Measurements from ENCODE around the gene TFPI. TPM values are rescaled to one million over a fixed set of nuclear protein-coding genes. Genes with fewer than 3 reads are reported as not detected.

Gene TFPI
- total RNA-seq = 10 to 100 TPM; 10.5 TPM
- 13.5 TPM for polyA plus RNA-seq (ENCODE audit: insufficient read depth, low read depth, low replicate concordance)
- long read RNA-seq, donor 1, transcript TFPI-201 (8 exons, 3,885 nt) = major isoform, 21 of 27 reads
- long read RNA-seq, donor 1, partial matches to known transcripts = 5 of 27 reads
- long read RNA-seq, donor 1, other reads (novel, unspliced or antisense) = 0 of 27 reads
- long read RNA-seq, donor 2, transcript TFPI-201 (8 exons, 3,885 nt) = major isoform, 8 of 8 reads
- long read RNA-seq, donor 2, partial matches to known transcripts = 0 of 8 reads
- long read RNA-seq, donor 2, other reads (novel, unspliced or antisense) = 0 of 8 reads

- no peak for TF ChIP-seq POLR2A (IDR thresholded peaks at IDR 0.05)
- no peak for TF ChIP-seq CTCF (IDR thresholded peaks at IDR 0.05)
- Histone ChIP-seq H3K9me3 (no peaks in the 10 kb centered on the region), H3K27ac (peak within 1 kb of the TSS; percentile 52 to 74), H3K4me3 (peak within 1 kb of the TSS; percentile 29 to 43), H3K27me3 (no peaks in the 10 kb centered on the region), H3K4me1 (no peaks in the 10 kb centered on the region), H3K36me3 (ENCODE audit: low read depth, missing control alignments) (no peaks in the 10 kb centered on the region)
- 23 to 30% methylated on average over 9 of the region's 9 CpGs for WGBS, 2 donors
- peak; percentile 44 for DNase-seq
- intact Hi-C loops (cut with DNase I; ENCODE audit: low total_unique reads) = no loop called here
These were observed at the start of gene TFPI for GRCh38 chr2:187554011-187554703. Gene TFPI (minus strand): TSS chr2:187554435. CDS start chr2:187503768, 50,667 bp downstream.

GRCh38 chr2:187594801-187595200, 40.6 kb upstream of the TFPI start:
- Histone ChIP-seq H3K9me3 (no peaks in the 10 kb centered on the region), H3K27ac (no peak overlapping the region), H3K27me3 (no peaks in the 10 kb centered on the region), H3K4me1 (no peaks in the 10 kb centered on the region), H3K36me3 (ENCODE audit: low read depth, missing control alignments) (no peaks in the 10 kb centered on the region), H3K4me3 (no peak overlapping the region)
- WGBS, 2 donors = 54 to 64% methylated on average over 1 of the region's 1 CpG
- intact Hi-C loops (cut with DNase I; ENCODE audit: low total_unique reads) = loop anchor here (10.0 kb wide), 1 partner anchor 250 kb away; no protein-coding TSS in a partner anchor
- no peak for DNase-seq
- TF ChIP-seq POLR2A (IDR thresholded peaks at IDR 0.05) (no peak), CTCF (IDR thresholded peaks at IDR 0.05) (no peak)

- intact Hi-C loops (cut with DNase I; ENCODE audit: low total_unique reads) = loop anchor here (10.0 kb wide), 1 partner anchor 251 kb away; no protein-coding TSS in a partner anchor
- no peaks in the 10 kb centered on the region for H3K4me1 ChIP-seq
- H3K27ac ChIP-seq = no peak overlapping the region
- H3K27me3 ChIP-seq = no peaks in the 10 kb centered on the region
- no peak for DNase-seq
- H3K36me3 ChIP-seq (ENCODE audit: low read depth, missing control alignments) = no peaks in the 10 kb centered on the region
- WGBS, 2 donors = 42 to 58% methylated on average over 1 of the region's 1 CpG
- TF ChIP-seq CTCF (IDR thresholded peaks at IDR 0.05) (no peak), POLR2A (IDR thresholded peaks at IDR 0.05) (no peak)
- no peaks in the 10 kb centered on the region for H3K9me3 ChIP-seq
- no peak overlapping the region for H3K4me3 ChIP-seq
These were observed 39.5 kb upstream of the TFPI start for GRCh38 chr2:187593697-187594096.

- TF ChIP-seq CTCF (IDR thresholded peaks at IDR 0.05) = no peak
- H3K9me3 ChIP-seq = no peaks in the 10 kb centered on the region
- no peaks in the 10 kb centered on the region for H3K27me3 ChIP-seq
- intact Hi-C loops (cut with DNase I; ENCODE audit: low total_unique reads) = loop anchor here (10.0 kb wide), 1 partner anchor 252 kb away; no protein-coding TSS in a partner anchor
- no peaks in the 10 kb centered on the region for H3K4me1 ChIP-seq
- no peak overlapping the region for H3K4me3 ChIP-seq
- DNase-seq = no peak
- H3K36me3 ChIP-seq (ENCODE audit: low read depth, missing control alignments) = no peaks in the 10 kb centered on the region
- H3K27ac ChIP-seq = no peak overlapping the region
These were observed 38.9 kb upstream of the TFPI start for GRCh38 chr2:187593098-187593497.
